ENCODE results near the gene CLCA2. TPM values are rescaled to one million over a fixed set of nuclear protein-coding genes. Genes with fewer than 3 reads are reported as not detected.

The CLCA2 gene
- total RNA-seq, 4 donors from 2014 or later: 0.19 to 38.3 (median 1.7) TPM; not detected in 1

GRCh38 chr1:86460998-86461397, 37.0 kb downstream of the CLCA2 start:
- no peak for ATAC-seq
- H3K4me1 ChIP-seq: no peaks in the 10 kb centered on the region
- TF ChIP-seq CTCF (IDR thresholded peaks at IDR 0.05) (no peak), EP300 (IDR thresholded peaks at IDR 0.05) (no peak), POLR2A (IDR thresholded peaks at IDR 0.05) (no peak), POLR2AphosphoS5 (IDR thresholded peaks at IDR 0.05) (no peak)
- H3K36me3 ChIP-seq: no peaks in the 10 kb centered on the region
- no peaks in the 10 kb centered on the region for H3K27me3 ChIP-seq
- H3K27ac ChIP-seq: no peak overlapping the region
- H3K4me3 ChIP-seq: no peak overlapping the region
- H3K9me3 ChIP-seq: no peaks in the 10 kb centered on the region
- WGBS, 2 donors (ENCODE audit: low coverage in 1 of 2): 0 to 50% methylated on average over 1 of the region's 1 CpG

- TF ChIP-seq CTCF (IDR thresholded peaks at IDR 0.05): no peak
- TF ChIP-seq POLR2A (IDR thresholded peaks at IDR 0.05): no peak
- TF ChIP-seq POLR2AphosphoS5 (IDR thresholded peaks at IDR 0.05): no peak
- Histone ChIP-seq H3K27me3 (no peaks in the 10 kb centered on the region), H3K4me3 (no peak overlapping the region), H3K9me3 (no peaks in the 10 kb centered on the region), H3K27ac (no peak overlapping the region), H3K4me1 (no peaks in the 10 kb centered on the region), H3K36me3 (no peaks in the 10 kb centered on the region)
- no peak for ATAC-seq
- 61 to 91% methylated on average over 1 to 3 of the region's 3 CpGs for WGBS, 2 donors (ENCODE audit: low coverage in 1 of 2)
Measured at GRCh38 chr1:86461482-86461881, 37.5 kb downstream of the CLCA2 start.

GRCh38 chr1:86464819-86465218, 40.8 kb downstream of the CLCA2 start:
- TF ChIP-seq POLR2AphosphoS5 (IDR thresholded peaks at IDR 0.05): no peak
- no peak for TF ChIP-seq EP300 (IDR thresholded peaks at IDR 0.05)
- no peak for TF ChIP-seq POLR2A (IDR thresholded peaks at IDR 0.05)
- no peak for TF ChIP-seq CTCF (IDR thresholded peaks at IDR 0.05)
- ATAC-seq: no peak

GRCh38 chr1:86466109-86466844, 42.3 kb downstream of the CLCA2 start:
- no peaks in the 10 kb centered on the region for H3K36me3 ChIP-seq
- H3K4me1 ChIP-seq: no peaks in the 10 kb centered on the region
- no peak overlapping the region for H3K4me3 ChIP-seq
- TF ChIP-seq EP300 (IDR thresholded peaks at IDR 0.05) (no peak), CTCF (IDR thresholded peaks at IDR 0.05) (no peak), POLR2A (IDR thresholded peaks at IDR 0.05) (no peak), POLR2AphosphoS5 (IDR thresholded peaks at IDR 0.05) (no peak)
- no peaks in the 10 kb centered on the region for H3K9me3 ChIP-seq
- no peak for ATAC-seq
- H3K27me3 ChIP-seq: no peaks in the 10 kb centered on the region
- no peak overlapping the region for H3K27ac ChIP-seq
- 50 to 100% methylated on average over 1 of the region's 2 CpGs for WGBS, 2 donors (ENCODE audit: low coverage in 1 of 2)

More at GRCh38 chr1:86464819-86465218, 40.8 kb downstream of the CLCA2 start:
- Histone ChIP-seq H3K27me3 (no peaks in the 10 kb centered on the region), H3K27ac (no peak overlapping the region), H3K4me1 (no peaks in the 10 kb centered on the region), H3K36me3 (no peaks in the 10 kb centered on the region), H3K9me3 (no peaks in the 10 kb centered on the region), H3K4me3 (no peak overlapping the region)
- 69 to 80% methylated on average over 1 of the region's 1 CpG for WGBS, 2 donors (ENCODE audit: low coverage in 1 of 2)

GRCh38 chr1:86466986-86467385, 43.0 kb downstream of the CLCA2 start:
- Histone ChIP-seq H3K4me1 (no peaks in the 10 kb centered on the region), H3K27me3 (no peaks in the 10 kb centered on the region), H3K27ac (no peak overlapping the region), H3K4me3 (no peak overlapping the region), H3K9me3 (no peaks in the 10 kb centered on the region), H3K36me3 (no peaks in the 10 kb centered on the region)
- no peak for TF ChIP-seq POLR2AphosphoS5 (IDR thresholded peaks at IDR 0.05)
- TF ChIP-seq CTCF (IDR thresholded peaks at IDR 0.05): no peak
- TF ChIP-seq EP300 (IDR thresholded peaks at IDR 0.05): no peak
- no peak for ATAC-seq
- WGBS, 2 donors (ENCODE audit: low coverage in 1 of 2): 49 to 89% methylated on average over 3 to 4 of the region's 4 CpGs

All from gastroesophageal sphincter (tissue), 4 donors.